ENCODE measurements around the gene CEP250.

Gene CEP250

DNA sequence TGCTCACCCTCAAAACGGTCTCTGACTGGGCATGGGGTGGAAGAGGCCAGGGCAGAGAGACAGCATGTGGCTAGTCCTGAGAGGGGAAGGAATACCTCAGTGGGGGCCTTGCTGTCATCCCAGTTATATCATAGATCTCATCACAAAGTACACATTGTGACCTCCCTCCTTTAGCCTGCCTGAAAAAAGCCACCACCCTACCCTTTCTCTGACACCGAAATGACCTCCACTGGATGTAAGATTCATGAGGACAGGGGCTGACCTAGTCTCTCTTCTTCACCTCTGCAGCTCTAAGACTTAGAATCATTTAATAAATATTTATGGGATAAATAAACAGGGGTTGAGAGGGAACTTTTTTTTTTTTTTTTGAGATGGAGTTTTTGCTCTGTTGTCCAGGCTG is 74.2 kb downstream of the CEP250 start, which contains the start of gene C20orf173:
Gene C20orf173 (minus strand): TSS at position 101 of the 400 bp plus-strand sequence. CDS start 279 bp downstream, outside the sequence.
- Histone ChIP-seq H4K91ac (ENCODE audit: low read length) (no peak within 1 kb of the TSS), H3K4ac (ENCODE audit: low read depth in 1 of 2, low read length in 2 of 2) (no peak within 1 kb of the TSS), H2BK15ac (ENCODE audit: low read depth, poor library complexity, severe bottlenecking) (peak within 1 kb of the TSS; percentile 8), H4K8ac (ENCODE audit: low read length) (no peak within 1 kb of the TSS), H3K4me3 (ENCODE audit: insufficient read depth in 1 of 2, low read depth in 1 of 2, low read length in 2 of 2) (no peak within 1 kb of the TSS), H2BK5ac (ENCODE audit: low read depth, low read length, poor library complexity, severe bottlenecking) (no peak within 1 kb of the TSS), H3K9me3 (ENCODE audit: control insufficient read depth, low read length) (no peaks in the 10 kb centered on the region), H3K18ac (ENCODE audit: low read depth in 1 of 2, low read length in 2 of 2) (no peak within 1 kb of the TSS), H3K36me3 (ENCODE audit: control insufficient read depth in 1 of 2, insufficient read depth in 2 of 2, low read depth in 1 of 2, low read length in 2 of 2) (no peaks in the 10 kb centered on the region), H3K14ac (ENCODE audit: low read length in 2 of 2) (peak within 1 kb of the TSS in 1 of 2 experiments; percentile 62), H2BK12ac (ENCODE audit: low read length in 2 of 2) (no peak within 1 kb of the TSS), H3K4me2 (ENCODE audit: low read length, poor library complexity, severe bottlenecking) (no peak within 1 kb of the TSS), H2AFZ (ENCODE audit: low read depth, low read length) (no peak within 1 kb of the TSS), H3K27me3 (ENCODE audit: control insufficient read depth in 1 of 2, insufficient read depth in 1 of 2, low read length in 2 of 2) (peaks cover 0 to 2% of the 10 kb centered on the region in 2 experiments), H3K23ac (ENCODE audit: low read length in 2 of 2) (no peak within 1 kb of the TSS), H3K9ac (ENCODE audit: low read length) (no peak within 1 kb of the TSS), H3K79me1 (replicated peaks; ENCODE audit: low read length, poor library complexity, severe bottlenecking) (no peaks in the 10 kb centered on the region), H2AK5ac (ENCODE audit: low read length, severe bottlenecking) (no peak within 1 kb of the TSS), H3K27ac (ENCODE audit: low read length, poor library complexity, severe bottlenecking) (no peak within 1 kb of the TSS), H3K4me1 (ENCODE audit: control insufficient read depth, insufficient read depth, low read depth, low read length) (peaks cover 1% of the 10 kb centered on the region), H2BK120ac (ENCODE audit: low read depth, low read length) (no peak within 1 kb of the TSS)
- no peak for DNase-seq
- 88% methylated on average over 2 of the region's 2 CpGs for WGBS

- no peak overlapping the region for H3K4me3 ChIP-seq (ENCODE audit: insufficient read depth in 1 of 2, low read depth in 1 of 2, low read length in 2 of 2)
- H3K9ac ChIP-seq (ENCODE audit: low read length), result no peak overlapping the region
- peaks cover 12% of the 10 kb centered on the region for H3K4me1 ChIP-seq (ENCODE audit: control insufficient read depth, insufficient read depth, low read depth, low read length)
- no peak overlapping the region for H2BK15ac ChIP-seq (ENCODE audit: low read depth, poor library complexity, severe bottlenecking)
- H4K8ac ChIP-seq (ENCODE audit: low read length), result no peak overlapping the region
- peaks cover 8 to 20% of the 10 kb centered on the region in 2 experiments for H3K36me3 ChIP-seq (ENCODE audit: control insufficient read depth in 1 of 2, insufficient read depth in 2 of 2, low read depth in 1 of 2, low read length in 2 of 2)
- no peak overlapping the region for H2BK5ac ChIP-seq (ENCODE audit: low read depth, low read length, poor library complexity, severe bottlenecking)
- WGBS, result 43% methylated on average over 11 of the region's 11 CpGs
- no peak overlapping the region for H3K23ac ChIP-seq (ENCODE audit: low read length in 2 of 2)
- no peak overlapping the region for H3K27ac ChIP-seq (ENCODE audit: low read length, poor library complexity, severe bottlenecking)
- H3K4ac ChIP-seq (ENCODE audit: low read depth in 1 of 2, low read length in 2 of 2), result no peak overlapping the region
- H2AK5ac ChIP-seq (ENCODE audit: low read length, severe bottlenecking), result no peak overlapping the region
- H3K79me1 ChIP-seq (replicated peaks; ENCODE audit: low read length, poor library complexity, severe bottlenecking), result peaks cover 19% of the 10 kb centered on the region
- no peak overlapping the region for H2AFZ ChIP-seq (ENCODE audit: low read depth, low read length)
- DNase-seq, result peak; percentile 23
- H3K14ac ChIP-seq (ENCODE audit: low read length in 2 of 2), result no peak overlapping the region
- H2BK12ac ChIP-seq (ENCODE audit: low read length in 2 of 2), result no peak overlapping the region
- H4K91ac ChIP-seq (ENCODE audit: low read length), result no peak overlapping the region
- no peaks in the 10 kb centered on the region for H3K27me3 ChIP-seq (ENCODE audit: control insufficient read depth in 1 of 2, insufficient read depth in 1 of 2, low read length in 2 of 2)
- H2BK120ac ChIP-seq (ENCODE audit: low read depth, low read length), result no peak overlapping the region
- no peak overlapping the region for H3K18ac ChIP-seq (ENCODE audit: low read depth in 1 of 2, low read length in 2 of 2)
- H3K9me3 ChIP-seq (ENCODE audit: control insufficient read depth, low read length), result no peaks in the 10 kb centered on the region
- H3K4me2 ChIP-seq (ENCODE audit: low read length, poor library complexity, severe bottlenecking), result no peak overlapping the region
Measured at GRCh38 chr20:35539756-35540212, 84.4 kb downstream of the CEP250 start.

- Histone ChIP-seq H3K4me1 (ENCODE audit: control insufficient read depth, insufficient read depth, low read depth, low read length) (peaks cover 15% of the 10 kb centered on the region), H3K4me3 (ENCODE audit: insufficient read depth in 1 of 2, low read depth in 1 of 2, low read length in 2 of 2) (peak overlapping the region; percentile 14 to 90), H4K8ac (ENCODE audit: low read length) (no peak overlapping the region), H3K36me3 (ENCODE audit: control insufficient read depth in 1 of 2, insufficient read depth in 2 of 2, low read depth in 1 of 2, low read length in 2 of 2) (peaks cover 11 to 31% of the 10 kb centered on the region in 2 experiments), H3K4ac (ENCODE audit: low read depth in 1 of 2, low read length in 2 of 2) (no peak overlapping the region), H4K91ac (ENCODE audit: low read length) (no peak overlapping the region), H3K14ac (ENCODE audit: low read length in 2 of 2) (no peak overlapping the region), H3K27me3 (ENCODE audit: control insufficient read depth in 1 of 2, insufficient read depth in 1 of 2, low read length in 2 of 2) (no peaks in the 10 kb centered on the region), H3K79me1 (replicated peaks; ENCODE audit: low read length, poor library complexity, severe bottlenecking) (peaks cover 21% of the 10 kb centered on the region), H3K18ac (ENCODE audit: low read depth in 1 of 2, low read length in 2 of 2) (no peak overlapping the region), H2BK12ac (ENCODE audit: low read length in 2 of 2) (no peak overlapping the region), H2BK5ac (ENCODE audit: low read depth, low read length, poor library complexity, severe bottlenecking) (no peak overlapping the region), H2BK15ac (ENCODE audit: low read depth, poor library complexity, severe bottlenecking) (no peak overlapping the region), H3K9ac (ENCODE audit: low read length) (peak overlapping the region; percentile 89), H3K9me3 (ENCODE audit: control insufficient read depth, low read length) (no peaks in the 10 kb centered on the region), H2BK120ac (ENCODE audit: low read depth, low read length) (no peak overlapping the region), H2AK5ac (ENCODE audit: low read length, severe bottlenecking) (no peak overlapping the region), H3K4me2 (ENCODE audit: low read length, poor library complexity, severe bottlenecking) (peak overlapping the region; percentile 93), H3K27ac (ENCODE audit: low read length, poor library complexity, severe bottlenecking) (no peak overlapping the region), H2AFZ (ENCODE audit: low read depth, low read length) (peak overlapping the region; percentile 66), H3K23ac (ENCODE audit: low read length in 2 of 2) (peak overlapping the region in 1 of 2 experiments; percentile 20)
- no peak for DNase-seq
- 29% methylated on average over 10 of the region's 13 CpGs for WGBS
Measured at GRCh38 chr20:35541118-35541782, 85.9 kb downstream of the CEP250 start.

GRCh38 chr20:35541783-35542662 is 86.6 kb downstream of the CEP250 start, which contains the start of gene ERGIC3:
Gene ERGIC3 (plus strand): TSS chr20:35542078. CDS start chr20:35542098, 20 bp downstream.
- WGBS, result 6% methylated on average over 57 of the region's 57 CpGs
- H3K9ac ChIP-seq (ENCODE audit: low read length), result peak within 1 kb of the TSS; percentile 89
- H3K27ac ChIP-seq (ENCODE audit: low read length, poor library complexity, severe bottlenecking), result peak within 1 kb of the TSS; percentile 49

More at GRCh38 chr20:35541783-35542662, 86.6 kb downstream of the CEP250 start, which contains the start of gene ERGIC3:
- Histone ChIP-seq H3K79me1 (replicated peaks; ENCODE audit: low read length, poor library complexity, severe bottlenecking) (peaks cover 21% of the 10 kb centered on the region), H3K4me1 (ENCODE audit: control insufficient read depth, insufficient read depth, low read depth, low read length) (peaks cover 15% of the 10 kb centered on the region), H2BK5ac (ENCODE audit: low read depth, low read length, poor library complexity, severe bottlenecking) (no peak within 1 kb of the TSS), H3K27me3 (ENCODE audit: control insufficient read depth in 1 of 2, insufficient read depth in 1 of 2, low read length in 2 of 2) (no peaks in the 10 kb centered on the region), H3K4ac (ENCODE audit: low read depth in 1 of 2, low read length in 2 of 2) (peak within 1 kb of the TSS; percentile 67 to 87), H3K4me2 (ENCODE audit: low read length, poor library complexity, severe bottlenecking) (peak within 1 kb of the TSS; percentile 93), H3K4me3 (ENCODE audit: insufficient read depth in 1 of 2, low read depth in 1 of 2, low read length in 2 of 2) (peak within 1 kb of the TSS; percentile 90 to 93), H2BK15ac (ENCODE audit: low read depth, poor library complexity, severe bottlenecking) (peak within 1 kb of the TSS; percentile 92), H4K91ac (ENCODE audit: low read length) (peak within 1 kb of the TSS; percentile 92), H3K14ac (ENCODE audit: low read length in 2 of 2) (peak within 1 kb of the TSS in 1 of 2 experiments; percentile 87), H2AFZ (ENCODE audit: low read depth, low read length) (peak within 1 kb of the TSS; percentile 97), H2BK12ac (ENCODE audit: low read length in 2 of 2) (no peak within 1 kb of the TSS), H3K36me3 (ENCODE audit: control insufficient read depth in 1 of 2, insufficient read depth in 2 of 2, low read depth in 1 of 2, low read length in 2 of 2) (peaks cover 11 to 39% of the 10 kb centered on the region in 2 experiments), H4K8ac (ENCODE audit: low read length) (peak within 1 kb of the TSS; percentile 98), H2AK5ac (ENCODE audit: low read length, severe bottlenecking) (peak within 1 kb of the TSS; percentile 59), H2BK120ac (ENCODE audit: low read depth, low read length) (peak within 1 kb of the TSS; percentile 27), H3K23ac (ENCODE audit: low read length in 2 of 2) (peak within 1 kb of the TSS; percentile 14 to 20), H3K9me3 (ENCODE audit: control insufficient read depth, low read length) (no peaks in the 10 kb centered on the region), H3K18ac (ENCODE audit: low read depth in 1 of 2, low read length in 2 of 2) (peak within 1 kb of the TSS; percentile 91 to 92)
- DNase-seq, result peak; percentile 95

Data from mesenchymal stem cell (in vitro differentiated cells and primary cell).